Activated CD8-positive, alpha-beta T cell treated with anti-CD3 and anti-CD28 coated beads for 36 hours (primary cell): ENCODE results near the gene NOL4L. TPM values are rescaled to one million over a fixed set of nuclear protein-coding genes. Genes with fewer than 3 reads are reported as not detected.

Experiments
- ATAC-seq: fragments of 200-7000 bp; cut with Tn5 transposase; one replicate; pipeline ENCODE4 v1.10.0; 2021; ENCODE audit warnings: mild to moderate bottlenecking, moderate library complexity
- CTCF ChIA-PET: fragments of 350-600 bp; sonication (Branson Sonifier 250); formaldehyde crosslinking; loops from one replicate; lab custom pipeline; 2021; ENCODE audit warnings: antibody characterized with exemption; lab: Charles Lee
- POLR2A ChIA-PET: fragments of 350-600 bp; sonication (Branson Sonifier 250); formaldehyde crosslinking; loops from one replicate; lab custom pipeline; 2021; ENCODE audit warnings: antibody characterized with exemption; lab: Charles Lee
- DNase-seq: peaks from one replicate; pipeline ENCODE4 v3.0.0-alpha.2; 2020
- H3K27ac Mint-ChIP-seq: one replicate; pipeline ENCODE4 v1.8.0; 2021; ENCODE audit warnings: mild to moderate bottlenecking, mixed read lengths
- H3K27me3 Mint-ChIP-seq: one replicate; pipeline ENCODE4 v1.8.0; 2021; ENCODE audit warnings: mixed read lengths
- H3K36me3 Mint-ChIP-seq: one replicate; pipeline ENCODE4 v1.8.0; 2021; ENCODE audit warnings: low read depth, mixed read lengths
- H3K4me1 Mint-ChIP-seq: one replicate; pipeline ENCODE4 v1.8.0; 2021; ENCODE audit warnings: low read depth, mixed read lengths
- H3K4me3 Mint-ChIP-seq: one replicate; pipeline ENCODE4 v1.8.0; 2021; ENCODE audit warnings: mild to moderate bottlenecking, moderate library complexity, mixed read lengths
- H3K9me3 Mint-ChIP-seq: one replicate; pipeline ENCODE4 v1.8.0; 2021; ENCODE audit warnings: mixed read lengths
- intact Hi-C: fragments of 100-400 bp; cut with micrococcal nuclease; formaldehyde crosslinking; loops from one replicate; pipeline ENCODE4 v1.10.0; 2022
- total RNA-seq, 2 experiments: library from RNA; stranded (reverse); gene quantifications; one replicate each; pipeline ENCODE4 v1.2.3, GENCODE V29; 2021
- TF ChIP-seq, protein P1 (sequence below): fragments of 200-600 bp; IDR thresholded peaks from one replicate; pipeline ENCODE4 v1.8.0; 2022; ENCODE audit warnings: antibody characterized with exemption, mild to moderate bottlenecking

The NOL4L gene
- total RNA-seq, 2 experiments from 2014 or later, result 23.3 to 23.9 TPM

DNA sequence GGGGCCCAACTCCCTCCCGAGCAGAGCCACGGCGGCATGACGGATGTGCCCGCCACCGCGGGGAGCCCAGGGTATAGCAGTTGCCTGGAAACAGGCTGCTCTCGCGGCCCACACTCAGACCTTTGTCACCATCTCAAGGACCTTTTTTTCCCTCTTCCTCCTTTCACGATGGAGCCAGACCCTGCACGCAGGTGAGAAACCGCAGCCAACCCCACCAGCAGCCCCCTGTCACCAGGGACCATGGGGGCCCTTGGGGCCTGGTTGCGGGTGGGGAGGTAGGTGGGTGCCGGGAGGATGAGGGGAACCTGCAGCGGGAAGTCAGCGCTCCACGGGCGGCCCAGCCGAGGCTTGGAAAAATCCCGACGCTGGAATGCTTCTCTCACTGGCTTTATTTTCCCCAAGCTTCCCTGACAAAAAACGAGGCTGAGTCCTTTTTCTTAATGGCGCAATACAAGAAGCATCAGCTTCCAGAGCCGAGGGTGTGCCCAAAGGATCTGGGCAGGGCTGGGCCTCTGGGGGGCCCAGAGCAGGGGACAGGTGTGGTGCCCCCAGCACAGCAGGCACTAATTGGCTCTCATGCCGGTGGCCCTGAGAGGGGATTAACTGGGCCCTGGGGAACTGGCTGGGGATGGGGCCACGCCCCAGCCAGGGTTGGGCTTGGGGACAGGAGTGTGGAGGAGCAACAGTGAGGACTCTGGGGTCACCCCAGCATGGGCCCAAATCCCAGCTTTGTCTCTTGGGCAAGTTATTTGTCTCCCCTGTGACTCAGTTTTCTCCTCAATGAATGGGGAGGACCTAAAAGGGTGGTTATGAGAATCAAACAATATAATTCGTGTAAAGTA, 23.9 kb downstream of the NOL4L start:
- intact Hi-C loops, result no loop called here
- peak overlapping the region; percentile 78 for H3K27ac Mint-ChIP-seq
- peaks cover 48% of the 10 kb centered on the region for H3K4me1 Mint-ChIP-seq
- ChIA-PET CTCF (no interaction called here), POLR2A (interaction anchor here (1.4 to 8.8 kb wide), 3 partner anchors 8 to 23 kb away, joined by 3 to 57 read pairs (median 7); no protein-coding TSS in a partner anchor)
- TF ChIP-seq, protein P1, sequence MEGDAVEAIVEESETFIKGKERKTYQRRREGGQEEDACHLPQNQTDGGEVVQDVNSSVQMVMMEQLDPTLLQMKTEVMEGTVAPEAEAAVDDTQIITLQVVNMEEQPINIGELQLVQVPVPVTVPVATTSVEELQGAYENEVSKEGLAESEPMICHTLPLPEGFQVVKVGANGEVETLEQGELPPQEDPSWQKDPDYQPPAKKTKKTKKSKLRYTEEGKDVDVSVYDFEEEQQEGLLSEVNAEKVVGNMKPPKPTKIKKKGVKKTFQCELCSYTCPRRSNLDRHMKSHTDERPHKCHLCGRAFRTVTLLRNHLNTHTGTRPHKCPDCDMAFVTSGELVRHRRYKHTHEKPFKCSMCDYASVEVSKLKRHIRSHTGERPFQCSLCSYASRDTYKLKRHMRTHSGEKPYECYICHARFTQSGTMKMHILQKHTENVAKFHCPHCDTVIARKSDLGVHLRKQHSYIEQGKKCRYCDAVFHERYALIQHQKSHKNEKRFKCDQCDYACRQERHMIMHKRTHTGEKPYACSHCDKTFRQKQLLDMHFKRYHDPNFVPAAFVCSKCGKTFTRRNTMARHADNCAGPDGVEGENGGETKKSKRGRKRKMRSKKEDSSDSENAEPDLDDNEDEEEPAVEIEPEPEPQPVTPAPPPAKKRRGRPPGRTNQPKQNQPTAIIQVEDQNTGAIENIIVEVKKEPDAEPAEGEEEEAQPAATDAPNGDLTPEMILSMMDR, result no peak
- H3K36me3 Mint-ChIP-seq, result no peaks in the 10 kb centered on the region
- no peaks in the 10 kb centered on the region for H3K9me3 Mint-ChIP-seq
- H3K4me3 Mint-ChIP-seq, result peak overlapping the region; percentile 54
- H3K27me3 Mint-ChIP-seq, result no peaks in the 10 kb centered on the region
- DNase-seq (peak; percentile 73), ATAC-seq (peak; percentile 85)

DNA sequence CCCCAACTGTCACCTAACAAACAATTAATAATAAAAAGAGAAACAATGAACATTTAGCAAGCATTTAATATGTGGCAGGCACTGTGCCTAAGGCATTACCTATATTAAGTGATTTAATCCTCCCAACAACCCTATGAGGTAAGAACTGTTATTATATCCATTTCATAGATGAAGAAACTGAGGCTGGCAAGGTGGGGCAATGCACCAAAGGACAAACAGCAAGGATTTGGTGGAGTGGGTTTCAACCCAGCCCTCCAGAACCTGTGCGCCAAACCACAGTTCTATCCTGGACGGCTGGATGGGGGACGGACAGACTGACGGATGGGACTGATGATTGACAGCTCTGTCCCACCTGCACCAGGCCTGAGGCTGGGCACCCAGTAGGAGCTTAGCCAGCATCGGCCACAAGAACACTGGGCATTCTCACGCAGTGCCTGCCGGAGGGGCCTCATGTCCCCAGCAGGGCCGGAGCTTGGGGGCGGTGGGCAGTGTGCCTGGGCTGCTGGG, 24.6 kb downstream of the NOL4L start:
- H3K9me3 Mint-ChIP-seq, result no peaks in the 10 kb centered on the region
- ChIA-PET POLR2A (interaction anchor here (1.4 to 8.8 kb wide), 3 partner anchors 8 to 23 kb away, joined by 3 to 57 read pairs (median 7); no protein-coding TSS in a partner anchor), CTCF (no interaction called here)
- H3K36me3 Mint-ChIP-seq, result no peaks in the 10 kb centered on the region
- TF ChIP-seq, protein P1, result no peak
- peaks cover 54% of the 10 kb centered on the region for H3K4me1 Mint-ChIP-seq
- no peaks in the 10 kb centered on the region for H3K27me3 Mint-ChIP-seq
- DNase-seq (no peak), ATAC-seq (peak; percentile 3)
- H3K27ac Mint-ChIP-seq, result peak overlapping the region; percentile 78
- peak overlapping the region; percentile 54 for H3K4me3 Mint-ChIP-seq
- intact Hi-C loops, result no loop called here

DNA sequence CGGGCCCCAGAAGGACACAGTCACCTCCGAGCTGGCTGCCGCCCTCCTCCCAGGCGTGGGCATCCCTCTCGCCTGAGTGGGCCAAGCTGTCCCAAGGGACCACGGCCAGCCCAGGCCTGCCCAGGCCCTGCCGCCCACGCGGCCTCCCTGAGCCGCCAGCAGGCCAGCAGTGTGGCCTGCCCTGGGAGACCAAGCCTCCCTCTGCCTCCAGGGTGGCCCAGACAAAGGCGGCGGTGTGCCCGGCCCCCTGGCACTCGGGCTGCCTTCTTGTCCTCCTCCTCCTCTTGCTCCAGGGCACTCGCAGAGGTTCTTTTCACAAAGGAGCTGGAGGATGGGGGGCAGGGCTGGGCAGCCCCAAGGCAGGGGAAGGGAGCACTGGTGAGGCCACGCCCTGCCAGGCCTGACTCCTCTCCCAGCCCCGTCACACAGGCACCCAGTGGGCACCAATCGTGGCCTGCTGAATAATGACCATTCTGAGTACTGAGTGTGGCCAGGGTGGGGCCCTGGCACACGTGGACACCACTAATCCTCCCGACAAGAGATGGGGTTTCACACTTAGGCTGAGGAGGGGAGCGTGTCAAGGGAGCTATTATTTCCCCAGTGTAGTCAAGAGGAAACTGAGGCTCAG, 25.3 kb downstream of the NOL4L start:
- H3K4me1 Mint-ChIP-seq, result peaks cover 60% of the 10 kb centered on the region
- DNase-seq, result no peak
- H3K27ac Mint-ChIP-seq, result peak overlapping the region; percentile 63
- H3K36me3 Mint-ChIP-seq, result no peaks in the 10 kb centered on the region
- TF ChIP-seq, protein P1, result no peak
- no peaks in the 10 kb centered on the region for H3K27me3 Mint-ChIP-seq
- intact Hi-C loops, result no loop called here
- ATAC-seq, result no peak
- ChIA-PET CTCF (no interaction called here), POLR2A (interaction anchor here (1.9 to 8.8 kb wide), 2 partner anchors 14 to 22 kb away, joined by 7 to 57 read pairs; no protein-coding TSS in a partner anchor)
- H3K9me3 Mint-ChIP-seq, result no peaks in the 10 kb centered on the region
- no peak overlapping the region for H3K4me3 Mint-ChIP-seq

DNA sequence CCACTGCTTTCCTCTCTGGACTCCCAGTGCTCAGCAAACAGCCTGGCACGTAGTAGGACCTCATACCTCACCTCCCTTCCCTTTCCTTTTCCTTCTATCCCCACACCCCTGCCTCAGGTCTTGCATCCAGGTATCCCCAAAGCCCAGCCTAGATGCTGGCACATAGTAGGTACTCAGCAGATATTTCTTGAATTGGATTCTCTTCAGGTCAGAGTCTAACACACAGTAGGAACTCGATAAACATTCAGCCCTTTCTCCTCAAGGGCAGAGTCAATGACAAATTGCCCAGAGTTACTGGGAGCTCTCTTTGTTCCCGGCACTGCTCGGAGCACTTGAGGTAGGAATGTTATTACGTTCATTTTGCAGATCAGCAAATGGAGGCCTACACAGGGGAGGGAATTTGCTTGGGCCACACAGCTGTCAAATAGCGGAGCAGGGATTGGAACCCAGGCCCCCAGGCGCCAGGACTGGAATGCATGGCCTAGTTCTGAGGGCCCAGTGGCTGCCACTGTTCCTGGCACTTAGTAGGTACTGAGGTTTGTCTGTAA, 25.9 kb downstream of the NOL4L start:
- ChIA-PET POLR2A (interaction anchor here (1.9 to 8.8 kb wide), 3 partner anchors 15 to 21 kb away, joined by 5 to 57 read pairs (median 7); no protein-coding TSS in a partner anchor), CTCF (no interaction called here)
- no peaks in the 10 kb centered on the region for H3K27me3 Mint-ChIP-seq
- H3K27ac Mint-ChIP-seq, result no peak overlapping the region
- DNase-seq (no peak), ATAC-seq (no peak)
- no peaks in the 10 kb centered on the region for H3K36me3 Mint-ChIP-seq
- H3K9me3 Mint-ChIP-seq, result no peaks in the 10 kb centered on the region
- H3K4me1 Mint-ChIP-seq, result peaks cover 65% of the 10 kb centered on the region
- intact Hi-C loops, result no loop called here
- no peak overlapping the region for H3K4me3 Mint-ChIP-seq
- TF ChIP-seq, protein P1, result no peak
